Activated CD4-positive, alpha-beta T cell treated with anti-CD3 and anti-CD28 coated beads for 1 hour (primary cell): ENCODE results near the gene HOXA3.

ENCODE experiments used
- DNase-seq: peaks from one replicate; pipeline ENCODE4 v3.0.0-alpha.2; 2020

The HOXA3 gene

DNA sequence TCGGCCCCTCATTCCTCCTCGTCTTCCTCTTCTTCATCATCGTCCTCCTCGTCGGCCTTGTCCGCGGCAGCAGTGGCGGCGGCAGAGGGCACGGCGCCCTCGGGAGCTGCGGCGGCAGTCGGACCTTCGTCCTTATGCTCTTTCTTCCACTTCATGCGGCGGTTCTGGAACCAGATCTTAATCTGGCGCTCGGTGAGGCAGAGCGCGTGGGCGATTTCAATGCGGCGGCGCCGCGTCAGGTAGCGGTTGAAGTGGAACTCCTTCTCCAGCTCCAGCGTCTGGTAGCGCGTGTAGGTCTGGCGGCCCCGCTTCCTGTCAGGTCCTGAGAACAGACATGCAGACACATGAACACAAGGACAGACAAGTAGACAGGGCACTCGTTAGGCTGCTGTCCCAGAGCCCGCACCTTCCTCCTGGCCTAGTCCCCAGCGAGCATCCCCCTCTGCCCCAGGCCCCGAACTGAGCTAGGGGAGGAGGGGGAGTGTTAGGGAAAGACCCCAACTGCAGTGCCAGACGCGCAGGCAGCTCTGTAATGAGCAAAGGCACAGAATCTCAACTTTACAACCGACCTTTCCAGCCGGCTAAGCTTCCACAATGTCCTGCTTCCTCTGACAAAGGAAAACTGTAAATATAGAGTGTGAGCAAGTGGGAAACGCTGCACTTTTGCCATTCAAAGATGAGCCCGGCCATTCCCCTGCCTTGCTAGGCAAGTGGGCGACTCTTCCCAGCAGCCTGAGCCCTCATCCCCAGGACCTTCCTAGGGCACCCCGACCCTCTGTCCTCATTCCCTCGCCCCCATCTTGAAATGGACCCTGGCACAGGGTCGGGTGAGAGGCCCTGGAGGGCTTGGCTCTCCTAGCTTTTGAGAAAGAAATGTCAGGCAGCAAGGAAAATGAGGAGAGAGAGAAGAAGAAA, 2.8 kb upstream of the HOXA3 start:
- DNase-seq = no peak

DNA sequence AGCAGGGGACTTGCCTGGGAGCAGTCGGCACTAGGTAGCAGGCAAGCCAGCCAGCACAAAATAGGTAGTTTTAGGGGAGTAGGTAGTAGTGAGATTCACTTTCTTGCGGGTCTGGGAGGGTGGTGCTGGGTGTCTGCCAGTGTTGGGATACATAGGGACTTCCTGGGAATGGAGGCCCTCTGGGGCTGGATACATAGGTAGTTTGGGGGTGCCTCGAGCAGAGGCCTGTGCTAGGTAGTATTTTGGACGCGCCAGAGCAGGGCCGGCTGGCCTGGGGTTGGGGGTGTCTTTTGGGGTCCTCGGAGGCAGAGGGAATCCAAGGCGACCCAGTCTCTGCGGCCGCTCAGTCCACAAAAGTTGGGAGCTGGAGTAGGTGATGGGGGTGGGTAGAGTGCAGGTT, 2.0 kb upstream of the HOXA3 start:
- no peak for DNase-seq

DNA sequence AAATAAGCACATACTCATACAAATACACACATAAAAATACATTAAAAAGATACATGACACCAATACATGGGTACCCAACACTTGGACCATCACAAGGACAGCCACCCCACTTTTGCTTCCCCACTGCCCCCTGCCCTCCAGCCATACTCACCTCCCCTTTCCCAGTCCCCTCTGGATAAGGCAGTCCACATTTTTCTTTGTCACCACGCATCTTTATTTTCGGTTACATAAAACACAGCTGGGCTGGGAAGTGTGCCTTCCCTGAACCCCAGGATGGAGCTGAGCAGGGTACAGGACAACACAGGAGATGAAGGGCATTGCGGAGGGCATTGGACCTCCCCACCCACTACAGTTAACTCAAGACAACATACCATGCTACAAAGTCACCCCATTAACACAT, 1.1 kb upstream of the HOXA3 start:
- no peak for DNase-seq

DNA sequence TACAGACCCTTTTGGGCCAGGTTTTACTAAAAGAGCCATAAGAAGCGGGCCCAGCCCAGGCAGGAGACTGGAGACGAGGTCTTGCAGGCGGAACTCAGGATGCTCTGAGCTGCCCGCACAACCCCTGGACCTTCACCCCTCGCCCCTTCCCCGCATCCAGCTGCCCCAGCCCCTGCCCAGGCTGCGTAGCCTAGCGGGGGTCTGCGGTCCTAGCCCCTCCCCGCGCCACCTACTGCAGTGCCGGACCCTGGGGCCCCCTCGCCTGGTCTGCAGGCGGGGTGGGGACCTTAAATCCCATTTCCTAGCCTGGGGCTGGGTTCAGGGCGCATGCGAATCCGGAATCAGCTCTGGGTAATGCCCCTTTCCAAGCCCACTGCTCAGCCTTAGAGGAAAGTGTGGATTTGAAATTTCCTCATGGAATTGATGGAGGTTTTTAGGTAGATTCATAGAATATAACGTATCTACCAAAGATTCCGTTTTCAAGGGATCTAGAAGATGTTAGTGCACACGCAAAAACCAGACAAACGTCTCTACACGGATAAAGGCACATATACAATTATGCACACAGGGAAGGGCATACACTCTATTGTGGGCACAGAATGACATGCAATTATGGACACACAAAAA, 546 bp upstream of the HOXA3 start:
- no peak for DNase-seq

DNA sequence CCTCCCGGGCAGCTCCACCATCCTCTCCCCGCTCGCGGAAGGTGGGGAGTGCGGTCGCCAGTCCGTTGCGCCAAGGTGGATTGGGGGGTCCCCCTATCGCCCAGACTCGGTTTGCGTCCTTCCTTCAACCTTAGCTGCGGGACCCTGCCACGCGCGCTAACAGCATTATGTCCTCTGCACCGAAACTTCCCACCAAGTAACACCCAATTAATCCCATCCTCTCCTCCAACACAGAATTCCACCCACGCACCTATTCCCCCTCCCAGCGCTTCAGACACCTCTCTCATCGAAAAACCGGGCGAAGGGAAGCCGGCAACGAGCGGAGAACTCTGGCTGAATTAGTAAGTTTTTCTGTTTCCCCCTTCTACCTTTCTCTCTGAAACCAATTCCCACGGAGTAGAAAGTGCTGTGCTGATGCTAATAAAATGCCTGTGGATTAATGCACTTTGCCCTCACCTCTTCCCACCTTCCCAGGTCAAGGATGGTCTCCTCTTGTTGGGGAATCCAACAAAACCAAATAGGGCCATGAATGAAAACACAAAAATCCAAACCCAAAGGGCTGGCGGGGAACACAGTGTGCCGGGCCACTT, 947 bp downstream of the HOXA3 start:
- no peak for DNase-seq

DNA sequence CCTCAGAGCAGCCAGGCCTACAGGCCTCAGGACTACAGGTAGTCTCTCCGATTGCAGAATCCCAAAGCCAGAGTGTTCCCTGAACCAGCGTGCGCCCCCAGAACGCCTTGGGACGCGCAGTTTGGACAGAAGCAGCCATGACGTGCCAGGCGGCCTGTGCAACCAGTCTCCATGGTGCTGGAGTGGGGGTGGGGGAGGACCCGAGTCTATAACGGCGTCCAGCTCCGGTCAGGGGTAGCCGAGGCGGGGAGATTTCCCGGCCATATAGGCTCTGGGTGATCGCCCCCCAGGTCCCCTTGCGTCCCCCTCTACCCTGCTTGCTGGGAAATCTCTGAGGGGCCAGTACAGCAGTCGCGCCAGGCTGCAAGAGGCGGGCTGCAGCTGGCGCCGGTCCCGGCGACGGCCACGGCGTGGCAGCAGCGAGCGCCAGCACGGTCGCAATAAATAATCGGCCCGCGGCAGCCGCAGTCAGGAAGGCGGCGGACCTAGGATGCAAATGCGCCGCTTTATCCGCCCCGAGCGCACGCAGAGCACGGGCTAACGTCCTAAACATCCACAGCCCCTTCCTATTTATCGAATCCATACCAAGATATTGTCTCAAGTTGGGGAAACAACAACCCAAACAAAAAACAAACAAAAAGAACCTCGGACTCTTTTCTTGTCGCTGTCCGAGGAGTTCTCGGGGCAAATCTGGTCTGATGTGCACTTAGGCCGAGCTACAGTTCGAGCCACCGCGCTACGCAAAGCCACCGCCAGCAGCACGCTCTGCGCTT, 1.6 kb downstream of the HOXA3 start:
- peak; percentile 49 for DNase-seq

DNA sequence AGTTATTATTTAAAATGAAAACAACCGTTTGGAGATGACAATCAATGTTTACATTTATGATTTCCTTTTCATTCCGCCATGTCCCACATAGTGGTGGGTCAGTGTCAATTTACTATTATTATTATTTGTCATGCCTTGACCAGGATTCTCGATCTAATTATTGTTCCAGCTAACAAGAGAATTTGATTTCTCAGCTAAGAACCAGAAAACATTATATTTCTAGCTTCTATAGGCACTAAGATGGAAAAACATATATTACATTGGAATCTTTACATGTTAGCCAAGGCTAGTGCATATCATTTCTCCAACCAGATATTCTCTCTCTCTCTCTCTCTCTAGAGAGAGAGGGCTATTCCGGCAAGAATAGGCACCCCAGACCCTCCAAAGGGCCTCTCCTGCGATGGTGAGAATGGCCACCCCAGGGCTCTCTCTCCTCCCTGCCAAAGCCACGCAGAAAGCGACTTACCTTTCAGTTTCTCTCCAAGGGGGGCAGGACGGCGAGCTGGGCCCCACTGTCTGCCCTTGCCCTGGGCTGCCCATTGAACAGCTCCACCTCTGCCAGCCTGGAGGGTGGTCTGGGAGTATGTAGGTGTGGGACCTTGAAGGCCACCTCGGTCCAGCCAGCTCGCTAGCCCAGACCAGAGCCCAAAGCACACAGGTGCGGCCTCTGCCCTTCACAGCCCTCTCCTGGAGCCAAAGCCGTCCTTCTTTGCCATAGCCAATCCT, 2.4 kb downstream of the HOXA3 start:
- DNase-seq = no peak

DNA sequence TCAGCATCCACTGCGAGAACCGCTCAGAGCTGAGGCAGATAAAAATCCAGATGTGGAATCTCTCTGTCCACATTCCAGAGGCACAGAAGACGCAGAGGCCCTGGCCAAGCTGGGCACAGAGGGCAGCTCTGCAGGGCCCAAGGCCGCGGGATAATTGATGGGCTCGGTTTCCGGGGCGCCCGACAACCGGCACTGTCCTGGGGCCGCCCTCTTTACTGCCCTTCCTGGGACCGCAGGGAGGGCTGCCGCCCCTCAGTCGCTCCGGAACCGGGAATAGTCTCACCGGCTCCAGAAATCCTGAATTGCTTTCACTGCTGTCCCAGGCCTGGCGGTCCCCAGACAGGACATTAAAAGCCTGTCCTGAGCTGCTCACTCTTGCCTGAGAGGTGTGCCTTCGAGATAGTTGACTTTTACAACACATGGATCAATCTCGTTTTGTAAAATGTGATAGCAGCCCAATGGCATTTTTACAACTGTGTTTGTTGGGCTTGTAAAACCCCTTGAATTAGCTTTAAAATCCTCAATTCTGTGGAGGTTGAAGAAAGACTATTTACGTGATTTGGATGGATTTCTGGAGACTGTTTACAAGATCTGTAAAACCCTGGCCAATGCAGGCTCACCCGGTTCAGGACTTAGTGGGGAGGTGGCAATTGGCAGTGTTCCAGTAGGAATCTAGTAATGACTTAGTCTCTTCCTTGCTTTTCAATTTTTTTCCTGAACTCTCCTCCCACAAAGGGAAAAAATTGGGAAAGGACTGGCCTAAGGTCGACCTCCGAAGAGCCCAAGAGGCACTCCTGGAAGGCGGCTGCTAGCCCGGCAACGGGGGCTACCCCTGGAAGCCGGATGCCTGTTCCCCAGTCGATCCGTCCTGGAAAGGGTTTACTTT, 3.4 kb downstream of the HOXA3 start:
- no peak for DNase-seq

DNA sequence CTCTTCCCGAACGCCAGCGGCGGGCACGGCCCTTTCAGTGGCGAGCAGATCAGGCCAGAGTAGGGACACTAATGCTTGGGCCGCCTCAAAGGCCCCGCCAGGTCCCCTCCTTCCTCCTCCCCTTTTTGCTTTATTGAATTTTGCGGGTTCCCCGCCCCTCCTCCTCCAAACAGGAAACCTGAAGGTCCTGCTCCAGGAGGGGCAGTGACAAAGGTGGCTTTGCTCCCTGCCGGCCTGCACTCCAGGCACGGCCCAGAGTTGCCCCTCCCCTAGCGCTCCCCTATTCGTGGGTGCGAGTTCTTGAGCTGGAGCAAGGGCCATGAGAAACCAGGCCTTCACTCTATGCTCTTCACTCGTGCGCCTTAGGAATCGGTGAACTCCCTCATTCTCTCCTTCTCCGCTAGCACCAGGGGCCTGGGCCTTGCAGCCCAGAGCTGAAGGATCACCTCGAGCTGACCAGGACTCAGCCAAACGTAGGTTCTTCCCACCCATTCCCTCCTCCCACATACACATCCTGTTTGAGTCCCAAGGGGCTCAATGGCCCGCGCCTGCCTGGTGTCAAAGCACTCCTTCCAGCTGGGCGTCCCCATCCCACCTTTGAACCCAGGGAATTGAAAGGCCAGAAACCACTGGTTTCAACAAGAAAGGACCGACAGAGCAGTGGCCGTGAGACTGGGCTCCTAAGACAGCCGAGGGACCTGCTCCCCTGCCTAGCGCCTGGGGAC, 4.2 kb downstream of the HOXA3 start:
- DNase-seq = no peak

DNA sequence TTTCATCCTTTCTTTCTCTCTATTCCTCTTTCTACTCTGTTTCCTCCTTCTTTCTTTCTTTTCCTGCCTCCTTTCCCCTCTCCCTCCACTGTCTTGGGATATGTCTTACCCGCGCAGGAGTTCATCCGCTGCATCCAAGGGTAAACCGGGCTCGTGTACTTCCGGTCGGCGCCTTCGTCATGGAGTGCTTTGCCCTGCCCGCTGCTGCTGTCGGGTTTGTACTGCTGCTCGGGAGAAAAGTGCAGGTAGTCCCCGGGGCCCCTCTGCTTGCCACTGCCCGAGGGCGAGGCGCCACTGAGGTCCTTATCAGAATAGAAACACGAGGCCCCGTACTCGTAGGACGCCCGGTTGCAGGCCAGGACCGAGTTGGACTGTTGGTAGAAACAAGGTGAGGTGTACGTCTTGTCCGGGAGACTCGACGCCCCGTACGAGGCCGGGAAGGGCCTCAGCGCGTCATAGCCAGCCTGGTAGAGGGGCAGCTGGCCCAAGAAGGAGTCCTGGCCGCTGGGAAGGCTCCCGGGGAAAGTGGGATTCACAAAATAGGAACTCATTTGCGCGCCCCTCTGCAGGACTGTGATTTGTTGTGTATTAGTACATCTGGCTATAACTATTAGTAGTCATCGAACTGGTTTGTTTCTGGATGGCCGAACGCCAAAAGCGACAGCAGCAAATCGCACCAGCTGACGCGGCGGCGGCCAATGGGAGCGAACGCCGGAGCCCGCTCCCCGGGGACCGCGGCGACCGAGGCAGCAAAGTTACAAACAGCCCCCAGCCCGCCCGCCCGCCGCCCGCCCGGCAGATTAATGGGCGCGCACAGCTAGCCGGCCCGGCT, 5.0 kb downstream of the HOXA3 start, which contains the start of gene HOXA6:
TSS of gene HOXA6 (minus strand) at position 576 of the 832 bp plus-strand sequence. CDS start at position 551, 25 bp downstream.
- DNase-seq = no peak

DNA sequence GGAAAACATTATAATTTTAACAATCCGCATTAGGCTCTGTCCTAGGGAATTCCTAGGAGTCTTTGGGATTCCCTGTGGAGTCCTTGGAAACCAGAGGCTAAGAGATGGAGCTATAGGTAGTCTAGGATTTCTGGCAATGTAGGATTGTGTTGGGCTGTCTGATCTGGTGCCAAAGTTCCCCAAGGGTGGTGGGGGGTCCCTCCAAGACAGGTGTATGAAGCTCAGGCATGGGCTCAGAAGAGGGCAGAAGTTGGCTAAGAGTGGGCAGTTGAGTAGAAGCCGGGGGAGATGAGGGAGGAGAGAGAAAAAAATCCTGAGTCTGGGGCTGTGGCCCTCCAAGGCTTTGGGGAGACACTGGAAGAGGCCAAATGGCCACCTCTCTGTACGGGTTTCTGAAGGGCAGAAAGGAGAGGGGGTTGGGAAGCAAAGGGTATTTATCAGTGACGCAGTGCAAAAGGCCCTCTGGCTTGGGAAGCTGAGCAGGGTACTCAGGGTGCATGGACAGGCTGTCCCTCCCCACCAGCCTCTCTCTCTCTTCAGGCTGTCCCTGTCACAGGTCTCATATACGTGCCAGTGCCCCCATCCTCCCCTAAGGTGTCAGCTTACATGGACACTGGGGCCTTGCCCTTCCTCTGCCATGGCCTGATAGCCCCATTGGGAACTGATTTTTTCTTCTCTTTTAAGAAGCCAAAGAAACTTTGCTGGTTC, 5.7 kb downstream of the HOXA3 start:
- DNase-seq = no peak

DNA sequence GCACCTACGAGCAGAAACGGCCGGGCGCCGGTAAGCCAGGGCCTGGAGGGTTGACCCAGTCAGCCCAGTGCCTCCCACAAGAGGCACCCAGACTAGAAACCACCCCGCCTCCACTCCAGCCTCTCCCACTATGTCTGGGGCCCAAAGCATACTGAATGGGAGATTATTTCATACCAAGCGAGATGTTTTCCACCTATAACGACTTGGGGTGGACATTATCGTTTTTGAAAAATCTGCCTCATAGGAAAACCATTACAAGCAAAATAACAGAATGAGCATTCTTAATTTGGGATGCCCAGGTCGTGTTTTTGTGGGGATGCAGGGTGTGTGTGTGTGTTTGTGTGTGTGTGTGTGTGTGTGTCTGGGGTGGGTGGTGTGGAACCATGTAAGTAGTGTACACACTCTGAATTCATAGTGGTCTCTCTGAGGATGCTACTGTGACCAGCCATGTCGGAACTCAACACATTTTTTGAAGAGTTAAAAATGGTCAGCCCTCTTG, 6.4 kb downstream of the HOXA3 start:
- DNase-seq = no peak

DNA sequence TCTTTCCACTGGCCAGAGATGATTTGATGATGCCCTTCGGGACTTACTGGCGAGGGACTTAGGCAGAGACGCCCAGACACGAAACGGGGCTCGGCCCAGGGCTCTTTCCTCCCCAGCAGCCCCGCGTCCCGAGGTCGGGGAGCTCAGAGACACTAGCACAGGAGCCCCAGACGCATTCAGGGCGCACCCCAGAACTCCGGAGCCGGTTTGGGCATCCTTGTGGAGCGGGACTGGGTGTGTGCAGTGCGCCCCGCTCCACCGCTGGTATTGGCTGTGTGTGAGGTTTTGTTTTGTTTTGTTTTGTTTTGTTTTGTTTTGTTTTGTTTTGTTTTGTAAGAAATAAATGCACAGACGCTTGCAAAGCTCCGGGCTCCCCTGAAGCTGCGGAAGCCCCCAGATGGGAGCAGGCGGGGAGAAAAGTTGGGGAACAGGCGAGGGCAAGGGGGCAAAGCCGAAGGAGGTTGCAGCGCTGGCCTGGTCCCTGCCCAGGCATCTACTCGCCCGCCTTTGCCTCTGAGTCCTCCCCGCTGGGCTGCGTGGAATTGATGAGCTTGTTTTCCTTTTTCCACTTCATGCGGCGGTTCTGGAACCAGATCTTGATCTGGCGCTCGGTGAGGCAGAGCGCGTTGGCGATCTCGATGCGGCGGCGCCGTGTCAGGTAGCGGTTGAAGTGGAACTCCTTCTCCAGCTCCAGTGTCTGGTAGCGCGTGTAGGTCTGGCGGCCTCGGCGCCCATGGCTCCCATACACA, 7.0 kb downstream of the HOXA3 start:
- no peak for DNase-seq

DNA sequence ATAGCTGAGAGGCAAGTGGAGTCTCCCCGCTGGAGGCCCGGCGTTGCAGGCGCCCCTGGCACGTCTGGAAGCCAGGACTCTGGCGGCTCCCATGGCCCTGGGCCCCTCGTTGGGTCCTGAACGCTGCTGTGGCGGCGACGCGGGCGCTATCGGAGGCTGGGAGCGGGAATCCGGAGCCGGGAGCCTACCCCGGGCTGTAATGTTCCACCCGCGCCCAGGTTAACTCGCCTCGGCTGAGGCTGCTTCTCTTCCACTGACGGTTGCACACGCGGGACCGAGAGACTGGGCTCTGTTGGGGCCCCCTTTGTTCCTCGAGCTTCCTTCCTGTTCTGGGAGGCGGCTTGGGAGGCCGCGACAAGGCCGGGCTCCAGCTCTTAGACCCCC, 7.6 kb downstream of the HOXA3 start:
- no peak for DNase-seq

DNA sequence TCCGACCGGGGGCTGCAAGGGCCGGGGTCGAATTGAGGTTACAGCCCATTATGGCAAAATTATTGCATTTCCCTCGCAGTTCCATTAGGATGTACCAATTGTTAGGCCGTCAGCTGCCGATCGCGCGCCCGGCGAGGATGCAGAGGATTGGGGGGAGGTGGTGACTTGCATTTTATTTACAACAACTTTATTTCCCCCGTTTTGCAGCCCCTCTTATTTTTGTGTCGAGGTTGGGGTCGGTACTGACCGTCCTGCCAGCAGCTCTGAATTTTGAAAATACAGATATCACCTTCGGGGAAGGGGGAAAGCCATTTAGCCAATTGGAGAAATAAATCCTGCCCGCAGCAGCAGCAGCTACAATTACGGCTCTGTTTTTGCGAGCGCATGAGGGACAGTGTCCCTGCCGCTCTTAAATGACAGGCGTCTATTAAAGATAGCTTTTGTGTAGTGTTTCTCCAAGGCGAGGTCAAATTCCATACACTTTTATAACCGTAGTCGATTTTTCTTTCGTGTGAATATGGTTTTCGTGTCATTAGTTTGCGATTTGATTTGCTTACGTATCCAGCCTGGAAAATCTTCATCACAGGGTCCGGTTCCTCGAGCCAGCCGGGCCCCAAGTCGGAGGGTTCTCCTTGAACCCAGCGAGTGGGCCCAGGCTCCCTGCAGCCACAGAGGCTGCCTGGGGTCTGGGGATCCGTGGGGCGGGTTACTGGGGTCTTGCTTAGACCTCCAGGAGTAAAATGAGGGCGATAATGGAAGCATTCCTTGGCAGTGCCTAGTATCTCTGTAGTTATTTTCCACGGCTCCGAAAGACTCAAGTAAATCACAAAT, 8.2 kb downstream of the HOXA3 start:
- DNase-seq = no peak

DNA sequence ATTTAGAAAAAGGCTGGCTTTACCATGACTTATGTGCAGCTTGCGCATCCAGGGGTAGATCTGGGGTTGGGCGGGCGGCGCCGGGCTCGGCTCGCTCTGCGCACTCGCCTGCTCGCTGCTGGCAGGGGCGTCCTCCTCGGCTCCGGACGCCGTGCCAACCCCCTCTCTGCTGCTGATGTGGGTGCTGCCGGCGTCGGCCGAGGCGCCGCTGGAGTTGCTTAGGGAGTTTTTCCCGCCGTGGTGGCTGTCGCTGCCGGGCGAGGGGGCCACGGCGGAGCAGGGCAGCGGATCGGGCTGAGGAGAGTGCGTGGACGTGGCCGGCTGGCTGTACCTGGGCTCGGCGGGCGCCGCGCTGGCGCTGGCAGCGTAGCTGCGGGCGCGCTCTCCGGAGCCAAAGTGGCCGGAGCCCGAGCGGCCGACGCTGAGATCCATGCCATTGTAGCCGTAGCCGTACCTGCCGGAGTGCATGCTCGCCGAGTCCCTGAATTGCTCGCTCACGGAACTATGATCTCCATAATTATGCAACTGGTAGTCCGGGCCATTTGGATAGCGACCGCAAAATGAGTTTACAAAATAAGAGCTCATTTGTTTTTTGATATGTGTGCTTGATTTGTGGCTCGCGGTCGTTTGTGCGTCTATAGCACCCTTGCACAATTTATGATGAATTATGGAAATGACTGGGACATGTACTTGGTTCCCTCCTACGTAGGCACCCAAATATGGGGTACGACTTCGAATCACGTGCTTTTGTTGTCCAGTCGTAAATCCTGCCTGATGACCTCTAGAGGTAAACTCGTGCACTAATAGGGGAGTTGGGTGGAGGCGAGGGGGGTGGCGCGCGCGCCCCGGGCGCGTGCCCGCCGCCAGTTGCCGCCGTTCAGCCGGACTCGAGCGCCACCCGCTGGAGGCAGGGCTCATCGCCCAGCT, 9.1 kb downstream of the HOXA3 start, which contains the start of gene HOXA5:
TSS of gene HOXA5 (minus strand) at position 659 of the 927 bp plus-strand sequence. CDS start at position 585, 74 bp downstream.
- no peak for DNase-seq
